A549 treated with AZD9567 at 1 μM for 4 hours (cell line): Measurements from ENCODE around the gene CTAGE1. TPM values are rescaled to one million over a fixed set of nuclear protein-coding genes. Genes with fewer than 3 reads are reported as not detected.

Source experiments
- total RNA-seq: library from RNA; stranded (reverse); fragments of 200-300 nt; extraction: Qiagen RNA extraction; gene quantifications from 5 replicates; pipeline ENCODE4 v1.2.3, GENCODE V29; 2022; ENCODE audit not compliant: insufficient read depth

Gene CTAGE1
- total RNA-seq = not detected in 5 replicates

GRCh38 chr18:22417496-22418188, at the start of gene CTAGE1:
TSS of gene CTAGE1 (minus strand) at chr18:22417915. CDS start at chr18:22417811, 104 bp downstream.

Other genes starting within 250 kb of the CTAGE1 start
- gene GATA6, start 248.3 kb downstream of the CTAGE1 start, total RNA-seq = 0.85 to 1.7 TPM (median 1.5 TPM) in 5 replicates